Lower lobe of right lung (tissue), 2 donors: Measurements from ENCODE around the gene SGPP2. TPM values are rescaled to one million over a fixed set of nuclear protein-coding genes. Genes with fewer than 3 reads are reported as not detected.

Source experiments
- ATAC-seq, 2 donors: fragments of 200-7000 bp; cut with Tn5 transposase; one replicate each; pipeline ENCODE4 v1.9.1; 2020 to 2022; ENCODE audit warnings: mild to moderate bottlenecking in 2 of 2, moderate library complexity in 2 of 2
- DNase-seq: peaks from one replicate; pipeline ENCODE4 v3.0.0-alpha.2; 2020
- H3K27ac ChIP-seq: fragments of 200-600 bp; one replicate; pipeline ENCODE4 v1.8.0; 2022
- H3K27me3 ChIP-seq: fragments of 200-600 bp; one replicate; pipeline ENCODE4 v1.8.0; 2022; ENCODE audit warnings: low read depth
- H3K36me3 ChIP-seq: fragments of 200-600 bp; one replicate; pipeline ENCODE4 v1.8.0; 2022; ENCODE audit warnings: mild to moderate bottlenecking
- H3K4me1 ChIP-seq: fragments of 200-600 bp; one replicate; pipeline ENCODE4 v1.8.0; 2022
- H3K4me3 ChIP-seq: fragments of 200-600 bp; one replicate; pipeline ENCODE4 v1.8.0; 2022; ENCODE audit warnings: mild to moderate bottlenecking
- H3K9me3 ChIP-seq: fragments of 200-600 bp; one replicate; pipeline ENCODE4 v1.8.0; 2022
- CTCF ChIP-seq: fragments of 200-600 bp; IDR thresholded peaks from one replicate; pipeline ENCODE4 v1.8.0; 2022; ENCODE audit warnings: antibody characterized with exemption, mild to moderate bottlenecking
- intact Hi-C: fragments of 100-400 bp; cut with DNase I; formaldehyde crosslinking; loops from one replicate; pipeline ENCODE4 v1.11.0; 2022
- total RNA-seq: library from RNA; stranded (reverse); fragmentation: NEBNext Ultra II Directional; extraction: Animal tissue kit (Norgen Biotek cat#: 25700); gene quantifications from one replicate; pipeline ENCODE4 v1.2.1, GENCODE V29; 2021
- donor health status: DM: no; HTN: yes; CAD: no; lungs with severe emphysema.

SGPP2 gene
- total RNA-seq, 1 donor from 2014 or later = 23.9 TPM

GRCh38 chr2:222569826-222570225, 145.5 kb downstream of the SGPP2 start:
- no peak for ATAC-seq
- peaks cover 25% of the 10 kb centered on the region for H3K36me3 ChIP-seq
- H3K4me3 ChIP-seq = no peak overlapping the region
- H3K27me3 ChIP-seq = no peaks in the 10 kb centered on the region
- TF ChIP-seq CTCF = no peak
- DNase-seq = no peak
- H3K9me3 ChIP-seq = no peaks in the 10 kb centered on the region
- peaks cover 6% of the 10 kb centered on the region for H3K4me1 ChIP-seq
- intact Hi-C loops = no loop called here
- H3K27ac ChIP-seq = no peak overlapping the region

- H3K27me3 ChIP-seq = no peaks in the 10 kb centered on the region
- H3K27ac ChIP-seq = no peak overlapping the region
- intact Hi-C loops = no loop called here
- DNase-seq (no peak), ATAC-seq (peak; percentile 13 to 23)
- H3K4me1 ChIP-seq = peaks cover 6% of the 10 kb centered on the region
- H3K4me3 ChIP-seq = no peak overlapping the region
- peaks cover 20% of the 10 kb centered on the region for H3K36me3 ChIP-seq
- no peaks in the 10 kb centered on the region for H3K9me3 ChIP-seq
- TF ChIP-seq CTCF = no peak
Measured at GRCh38 chr2:222572264-222572721, 147.9 kb downstream of the SGPP2 start.

GRCh38 chr2:222572751-222573174, 148.4 kb downstream of the SGPP2 start:
- no peak for DNase-seq
- H3K9me3 ChIP-seq = no peaks in the 10 kb centered on the region
- H3K4me3 ChIP-seq = no peak overlapping the region
- peak; percentile 57 to 68 for ATAC-seq
- no peaks in the 10 kb centered on the region for H3K27me3 ChIP-seq
- H3K27ac ChIP-seq = no peak overlapping the region
- peaks cover 16% of the 10 kb centered on the region for H3K36me3 ChIP-seq
- intact Hi-C loops = no loop called here
- peaks cover 6% of the 10 kb centered on the region for H3K4me1 ChIP-seq
- no peak for TF ChIP-seq CTCF

DNA sequence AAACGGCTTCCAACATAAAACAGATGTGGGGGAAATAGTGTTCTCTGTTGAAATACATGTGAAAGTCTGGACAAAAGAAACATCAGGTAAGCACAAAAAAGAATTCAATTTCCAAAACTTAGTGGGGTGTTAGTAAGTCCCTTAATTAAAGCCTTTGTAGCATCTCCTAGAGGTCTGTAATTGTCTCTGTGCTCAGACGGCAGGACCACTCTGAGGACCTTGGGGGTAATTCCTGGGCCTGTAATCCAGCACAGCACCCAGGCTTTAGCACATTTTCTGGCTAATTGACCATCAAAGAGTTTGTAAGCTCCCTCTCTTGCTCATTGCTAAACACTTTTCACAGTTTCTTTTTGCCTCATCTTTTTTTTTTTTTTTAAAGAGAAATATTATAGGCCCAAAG, 151.3 kb downstream of the SGPP2 start:
- peaks cover 6% of the 10 kb centered on the region for H3K4me1 ChIP-seq
- ATAC-seq = no peak

DNA sequence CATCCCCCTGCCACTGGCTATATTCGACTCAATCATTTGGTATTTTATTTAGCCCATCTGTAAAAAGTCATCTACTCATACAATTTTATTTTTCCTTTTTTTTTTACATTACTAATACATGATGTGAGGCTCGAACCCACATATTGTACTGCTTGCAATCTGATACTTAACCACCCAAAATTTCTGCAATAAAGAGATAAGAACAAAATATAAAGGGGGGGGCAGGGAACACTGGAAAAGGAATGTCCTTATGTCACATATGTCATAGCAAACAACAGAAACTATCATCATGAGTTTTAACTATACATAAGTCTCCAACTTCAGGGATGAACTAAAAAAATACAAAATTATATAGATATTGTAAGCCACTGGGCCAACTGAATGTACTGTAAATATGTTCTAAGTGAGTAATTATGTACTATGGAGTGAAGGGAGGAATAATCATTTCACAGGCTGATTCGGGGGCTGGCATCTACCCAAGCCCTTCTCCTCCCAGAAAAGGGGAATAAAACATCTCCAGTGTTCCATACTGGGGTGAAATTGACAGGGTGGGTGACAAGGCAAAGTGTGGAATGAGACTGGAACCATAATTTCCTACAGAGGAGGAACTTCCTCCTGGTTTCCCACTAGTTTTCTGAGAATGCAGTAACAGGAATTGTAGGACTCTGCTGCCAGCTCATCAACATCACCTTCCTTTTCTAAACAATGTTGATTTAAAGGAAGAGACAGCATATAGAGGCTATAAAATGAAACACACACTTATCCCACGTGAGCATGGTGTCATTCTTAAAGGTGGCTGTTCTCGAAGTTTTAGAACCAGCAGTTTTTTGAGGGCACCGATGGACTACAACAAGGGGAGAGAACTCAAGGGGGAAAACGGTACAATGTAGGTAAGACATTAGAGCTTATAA, 152.1 kb downstream of the SGPP2 start:
- TF ChIP-seq CTCF = no peak
- no peak overlapping the region for H3K27ac ChIP-seq
- intact Hi-C loops = no loop called here

More for the DNA sequence above, 151.3 kb downstream of the SGPP2 start:
- Histone ChIP-seq H3K27me3 (no peaks in the 10 kb centered on the region), H3K36me3 (peaks cover 14% of the 10 kb centered on the region), H3K27ac (no peak overlapping the region), H3K4me3 (no peak overlapping the region), H3K9me3 (no peaks in the 10 kb centered on the region)
- no peak for TF ChIP-seq CTCF
- no peak for DNase-seq
- intact Hi-C loops = no loop called here

More for the DNA sequence above, 152.1 kb downstream of the SGPP2 start:
- Histone ChIP-seq H3K36me3 (peaks cover 7% of the 10 kb centered on the region), H3K4me1 (peaks cover 6% of the 10 kb centered on the region), H3K27me3 (no peaks in the 10 kb centered on the region), H3K4me3 (no peak overlapping the region), H3K9me3 (no peaks in the 10 kb centered on the region)
- ATAC-seq (no peak), DNase-seq (no peak)
